WTC11 (cell line): ENCODE data around the gene AGAP1. TPM values are rescaled to one million over a fixed set of nuclear protein-coding genes. Genes with fewer than 3 reads are reported as not detected.

Experiments
- ATAC-seq: fragments of 200-7000 bp; cut with Tn5 transposase; 2 replicates; pipeline ENCODE4 v1.10.0; 2021; ENCODE audit warnings: mild to moderate bottlenecking, moderate library complexity
- CTCF ChIA-PET: fragments of 300-600 bp; sonication (Branson Sonifier 250); formaldehyde crosslinking; loops from one replicate; lab custom pipeline; 2021; ENCODE audit warnings: antibody characterized with exemption; lab: Charles Lee
- POLR2A ChIA-PET: fragments of 350-600 bp; sonication (Branson Sonifier 250); formaldehyde crosslinking; loops from one replicate; lab custom pipeline; 2021; ENCODE audit warnings: antibody characterized with exemption; lab: Charles Lee
- DNase-seq: peaks from one replicate; pipeline ENCODE4 v3.0.0; 2021; ENCODE audit warnings: low spot score
- H3K27ac Mint-ChIP-seq: 2 replicates; pipeline ENCODE4 v1.8.0; 2021; ENCODE audit warnings: mixed read lengths
- H3K27me3 Mint-ChIP-seq: 2 replicates; pipeline ENCODE4 v1.8.0; 2021; ENCODE audit warnings: low read depth, mild to moderate bottlenecking, moderate library complexity, mixed read lengths
- H3K36me3 Mint-ChIP-seq: 2 replicates; pipeline ENCODE4 v1.8.0; 2021; ENCODE audit warnings: mixed read lengths
- H3K4me1 Mint-ChIP-seq: 2 replicates; pipeline ENCODE4 v1.8.0; 2022; ENCODE audit warnings: mixed read lengths
- H3K4me3 Mint-ChIP-seq: 2 replicates; pipeline ENCODE4 v1.8.0; 2021; ENCODE audit warnings: mild to moderate bottlenecking, moderate library complexity, mixed read lengths
- H3K9me3 Mint-ChIP-seq: 2 replicates; pipeline ENCODE4 v1.8.0; 2021; ENCODE audit warnings: mixed read lengths
- AR ChIP-seq: fragments of 250-450 bp; sonication (Bioruptor Pico); IDR thresholded peaks from 2 replicates; pipeline ENCODE4 v1.9.0; 2021; ENCODE audit warnings: mild to moderate bottlenecking
- CREB1 ChIP-seq: sonication (generic); formaldehyde crosslinking; IDR thresholded peaks from 2 replicates; pipeline ENCODE4 v1.8.0; 2023; ENCODE audit warnings: mild to moderate bottlenecking, missing genetic modification reagents
- E2F4 ChIP-seq: sonication (generic); formaldehyde crosslinking; IDR thresholded peaks from 2 replicates; pipeline ENCODE4 v1.8.1; 2022; ENCODE audit warnings: low read depth, mild to moderate bottlenecking, moderate library complexity, missing genetic modification reagents, borderline replicate concordance
- E2F5 ChIP-seq: sonication (generic); formaldehyde crosslinking; IDR thresholded peaks from 2 replicates; pipeline ENCODE4 v1.8.1; 2022; ENCODE audit warnings: mild to moderate bottlenecking, moderate library complexity, missing genetic modification reagents
- EMX1 ChIP-seq: fragments of 250-450 bp; sonication (Bioruptor Pico); IDR thresholded peaks from 2 replicates; pipeline ENCODE4 v1.8.0; 2021; ENCODE audit warnings: mild to moderate bottlenecking
- ERG ChIP-seq: fragments of 250-450 bp; sonication (Bioruptor Pico); IDR thresholded peaks from 2 replicates; pipeline ENCODE4 v1.8.0; 2021; ENCODE audit warnings: mild to moderate bottlenecking
- FOXK1 ChIP-seq: sonication (generic); formaldehyde crosslinking; IDR thresholded peaks from 2 replicates; pipeline ENCODE4 v1.8.0; 2022; ENCODE audit warnings: mild to moderate bottlenecking, moderate library complexity, missing genetic modification reagents
- IRF2 ChIP-seq: sonication (generic); formaldehyde crosslinking; IDR thresholded peaks from 2 replicates; pipeline ENCODE4 v1.8.0; 2022; ENCODE audit warnings: low read depth, missing genetic modification reagents, borderline replicate concordance
- NFE2L1 ChIP-seq: sonication (generic); formaldehyde crosslinking; IDR thresholded peaks from 2 replicates; pipeline ENCODE4 v1.8.1; 2023; ENCODE audit warnings: missing genetic modification reagents
- NFYB ChIP-seq: sonication (generic); formaldehyde crosslinking; conservative IDR thresholded peaks from 2 replicates; pipeline ENCODE4 v1.8.0; 2022; ENCODE audit warnings: low read depth, missing genetic modification reagents
- NR1H2 ChIP-seq: sonication (generic); formaldehyde crosslinking; IDR thresholded peaks from 2 replicates; pipeline ENCODE4 v1.9.0; 2021; ENCODE audit warnings: mild to moderate bottlenecking, moderate library complexity, missing genetic modification reagents
- OVOL2 ChIP-seq: fragments of 250-450 bp; sonication (Bioruptor Pico); IDR thresholded peaks from 2 replicates; pipeline ENCODE4 v1.9.0; 2021; ENCODE audit warnings: mild to moderate bottlenecking, borderline replicate concordance
- PRDM15 ChIP-seq: sonication (generic); formaldehyde crosslinking; IDR thresholded peaks from 2 replicates; pipeline ENCODE4 v1.8.0; 2022; ENCODE audit warnings: missing genetic modification reagents
- RORB ChIP-seq: fragments of 250-450 bp; sonication (Bioruptor Pico); IDR thresholded peaks from 2 replicates; pipeline ENCODE4 v1.9.0; 2021; ENCODE audit warnings: mild to moderate bottlenecking
- SOX15 ChIP-seq: fragments of 250-450 bp; sonication (Bioruptor Pico); IDR thresholded peaks from 2 replicates; pipeline ENCODE4 v1.9.0; 2021; ENCODE audit warnings: mild to moderate bottlenecking
- ZBTB43 ChIP-seq: sonication (generic); formaldehyde crosslinking; IDR thresholded peaks from 2 replicates; pipeline ENCODE4 v1.8.1; 2023; ENCODE audit warnings: mild to moderate bottlenecking, missing genetic modification reagents
- ZNF232 ChIP-seq: sonication (generic); formaldehyde crosslinking; IDR thresholded peaks from 2 replicates; pipeline ENCODE4 v1.8.0; 2022; ENCODE audit warnings: mild to moderate bottlenecking, missing genetic modification reagents
- ZNF396 ChIP-seq: fragments of 250-450 bp; sonication (Bioruptor Pico); IDR thresholded peaks from 2 replicates; pipeline ENCODE4 v1.8.0; 2021; ENCODE audit warnings: mild to moderate bottlenecking, moderate library complexity, borderline replicate concordance
- ZNF423 ChIP-seq: fragments of 250-450 bp; sonication (Bioruptor Pico); IDR thresholded peaks from 2 replicates; pipeline ENCODE4 v2.1.2; 2022; ENCODE audit warnings: mild to moderate bottlenecking, moderate library complexity
- ZNF425 ChIP-seq: fragments of 250-450 bp; sonication (Bioruptor Pico); conservative IDR thresholded peaks from 2 replicates; pipeline ENCODE4 v1.9.0; 2021; ENCODE audit warnings: mild to moderate bottlenecking
- total RNA-seq: library from RNA; stranded (reverse); gene quantifications from 3 replicates; pipeline ENCODE4 v1.2.3, GENCODE V29; 2021

Gene AGAP1
- total RNA-seq, 1 experiment from 2014 or later = 49.3 TPM

- ChIA-PET POLR2A (no interaction called here), CTCF (interaction anchor here (0.9 to 1.6 kb wide), 3 partner anchors 46 to 484 kb away, joined by 3 to 4 read pairs (median 3); no protein-coding TSS in a partner anchor)
- ATAC-seq = no peak
- no peaks in the 10 kb centered on the region; the same call in 1 of the 2 replicates for H3K27me3 Mint-ChIP-seq
- H3K9me3 Mint-ChIP-seq = peaks cover 14% of the 10 kb centered on the region
- peaks cover 65% of the 10 kb centered on the region for H3K4me1 Mint-ChIP-seq
- no peak overlapping the region for H3K4me3 Mint-ChIP-seq
- DNase-seq = no peak
- peak overlapping the region; percentile 61 for H3K27ac Mint-ChIP-seq
- TF ChIP-seq AR (CRISPR knock-in tag) (no peak), ZNF232 (CRISPR knock-in tag) (no peak), ZNF396 (no peak), ZNF423 (CRISPR knock-in tag) (no peak), IRF2 (no peak), ZNF425 (CRISPR knock-in tag) (no peak), NR1H2 (CRISPR knock-in tag) (no peak), RORB (CRISPR knock-in tag) (no peak), CREB1 (CRISPR knock-in tag) (no peak), FOXK1 (CRISPR knock-in tag) (no peak), ERG (CRISPR knock-in tag) (no peak), EMX1 (no peak), E2F4 (CRISPR knock-in tag) (no peak), ZBTB43 (CRISPR knock-in tag) (no peak), PRDM15 (CRISPR knock-in tag) (no peak), OVOL2 (CRISPR knock-in tag) (no peak), NFYB (CRISPR knock-in tag) (no peak), NFE2L1 (CRISPR knock-in tag) (no peak), SOX15 (CRISPR knock-in tag) (no peak), E2F5 (CRISPR knock-in tag) (no peak)
- TF ChIP-seq, all 79 proteins: peak for 0
- H3K36me3 Mint-ChIP-seq = peaks cover 18% of the 10 kb centered on the region
Measured at GRCh38 chr2:235699576-235699975, 205.7 kb downstream of the AGAP1 start.
